H9 (cell line): ENCODE results near the gene COL23A1. TPM values are rescaled to one million over a fixed set of nuclear protein-coding genes. Genes with fewer than 3 reads are reported as not detected.

Experiments
- DNase-seq: peaks from one replicate; pipeline ENCODE4 v3.0.0-alpha.2; 2017
- H2AFZ ChIP-seq: one replicate; pipeline ENCODE4 v1.6.1; 2013; ENCODE audit warnings: mild to moderate bottlenecking, low read length, control low read depth, moderate library complexity
- H2AK5ac ChIP-seq: 2 replicates; pipeline ENCODE4 v1.6.1; 2013; ENCODE audit warnings: low read length, control low read depth, mixed read lengths; ENCODE audit not compliant: insufficient read length
- H2BK120ac ChIP-seq: one replicate; pipeline ENCODE4 v1.6.1; 2013; ENCODE audit warnings: low read depth, mild to moderate bottlenecking, low read length, control low read depth, inconsistent platforms; ENCODE audit not compliant: poor library complexity, severe bottlenecking
- H2BK12ac ChIP-seq: 2 replicates; pipeline ENCODE4 v1.6.1; 2013; ENCODE audit warnings: low read length, control low read depth, mixed read lengths, low read depth; ENCODE audit not compliant: insufficient read length
- H2BK15ac ChIP-seq: 2 replicates; pipeline ENCODE4 v1.6.1; 2013; ENCODE audit warnings: low read depth, low read length, control low read depth
- H2BK20ac ChIP-seq: one replicate; pipeline ENCODE4 v1.6.1; 2013; ENCODE audit warnings: low read depth, mild to moderate bottlenecking, low read length, control low read depth, inconsistent platforms; ENCODE audit not compliant: poor library complexity, severe bottlenecking
- H2BK5ac ChIP-seq: 2 replicates; pipeline ENCODE4 v1.6.1; 2013; ENCODE audit warnings: low read length, control low read depth, mixed read lengths; ENCODE audit not compliant: insufficient read length
- H3K14ac ChIP-seq: 2 replicates; pipeline ENCODE4 v1.6.1; 2013; ENCODE audit warnings: low read length, control low read depth; ENCODE audit not compliant: insufficient read depth
- H3K18ac ChIP-seq: 2 replicates; pipeline ENCODE4 v1.6.1; 2013; ENCODE audit warnings: low read depth, mild to moderate bottlenecking, mixed read lengths, low read length, control low read depth; ENCODE audit not compliant: insufficient read length
- H3K23ac ChIP-seq: 2 replicates; pipeline ENCODE4 v1.6.1; 2013; ENCODE audit warnings: low read length, control low read depth, mixed read lengths, low read depth; ENCODE audit not compliant: insufficient read length
- H3K23me2 ChIP-seq: 2 replicates; pipeline ENCODE4 v1.6.1; 2013; ENCODE audit warnings: low read depth, mild to moderate bottlenecking, mixed read lengths, low read length, control low read depth; ENCODE audit not compliant: insufficient read length, poor library complexity, severe bottlenecking
- H3K27ac ChIP-seq: 2 replicates; pipeline ENCODE4 v1.5.1; 2013; ENCODE audit warnings: low read length, control low read depth, mixed read lengths, low read depth; ENCODE audit not compliant: insufficient read length
- H3K27me3 ChIP-seq: 2 replicates; pipeline ENCODE4 v1.6.1; 2013; ENCODE audit warnings: low read length, control low read depth, inconsistent platforms; ENCODE audit not compliant: insufficient read depth
- H3K4ac ChIP-seq: 2 replicates; pipeline ENCODE4 v1.6.1; 2013; ENCODE audit warnings: low read depth, mild to moderate bottlenecking, control low read depth, inconsistent platforms, low read length, moderate library complexity
- H3K4me1 ChIP-seq: 2 replicates; pipeline ENCODE4 v1.6.1; 2013; ENCODE audit warnings: low read length, control low read depth, inconsistent platforms; ENCODE audit not compliant: insufficient read depth
- H3K4me2 ChIP-seq: 2 replicates; pipeline ENCODE4 v1.6.1; 2013; ENCODE audit warnings: low read length, control low read depth, mixed read lengths; ENCODE audit not compliant: insufficient read length, insufficient read depth
- H3K56ac ChIP-seq: 2 replicates; pipeline ENCODE4 v1.6.1; 2013; ENCODE audit warnings: low read depth, mild to moderate bottlenecking, mixed read lengths, low read length, control low read depth; ENCODE audit not compliant: insufficient read length
- H3K79me1 ChIP-seq: 2 replicates; pipeline ENCODE4 v1.6.1; 2013; ENCODE audit warnings: low read depth, mild to moderate bottlenecking, moderate library complexity, low read length, control low read depth, inconsistent platforms; ENCODE audit not compliant: insufficient read depth, poor library complexity, severe bottlenecking
- H3K79me2 ChIP-seq: 2 replicates; pipeline ENCODE4 v1.6.1; 2013; ENCODE audit warnings: low read length, control low read depth, inconsistent platforms; ENCODE audit not compliant: insufficient read depth
- H3K9ac ChIP-seq: 2 replicates; pipeline ENCODE4 v1.6.1; 2013; ENCODE audit warnings: low read length, control low read depth, mixed read lengths; ENCODE audit not compliant: insufficient read length; ENCODE audit errors: extremely low read depth
- H3K9me3 ChIP-seq: one replicate; pipeline ENCODE4 v1.6.1; 2013; ENCODE audit warnings: low read depth, low read length, inconsistent platforms; ENCODE audit not compliant: control insufficient read depth
- H3T11ph ChIP-seq: one replicate; pipeline ENCODE4 v1.6.1; 2013; ENCODE audit warnings: mild to moderate bottlenecking, low read length, control low read depth, inconsistent platforms
- H4K20me1 ChIP-seq: one replicate; pipeline ENCODE4 v1.6.1; 2013; ENCODE audit not compliant: control insufficient read depth, insufficient read length, insufficient read depth
- H4K5ac ChIP-seq: 2 replicates; pipeline ENCODE4 v1.6.1; 2013; ENCODE audit warnings: low read depth, mild to moderate bottlenecking, mixed read lengths, low read length, control low read depth; ENCODE audit not compliant: insufficient read length
- H4K8ac ChIP-seq: replicated peaks from 2 replicates; pipeline ENCODE4 v1.6.1; 2013; ENCODE audit warnings: low read length, control low read depth, mixed read lengths, low read depth; ENCODE audit not compliant: insufficient read length
- H4K91ac ChIP-seq: 2 replicates; pipeline ENCODE4 v1.6.1; 2013; ENCODE audit warnings: low read depth, mild to moderate bottlenecking, moderate library complexity, mixed read lengths, low read length, control low read depth; ENCODE audit not compliant: insufficient read length
- H3K27ac Mint-ChIP-seq, 3 experiments: 2 replicates in 2 of 3; 3 replicates in 1 of 3; pipeline ENCODE4 v1.8.0; 2020 to 2021; ENCODE audit warnings: mixed read lengths in 3 of 3, mild to moderate bottlenecking in 1 of 3, moderate library complexity in 1 of 3
- H3K27me3 Mint-ChIP-seq: 2 replicates; pipeline ENCODE4 v1.8.0; 2021; ENCODE audit warnings: low read depth, mild to moderate bottlenecking, moderate library complexity, mixed read lengths
- H3K36me3 Mint-ChIP-seq, 3 experiments: 2 replicates in 2 of 3; 3 replicates in 1 of 3; pipeline ENCODE4 v1.8.0; 2020 to 2021; ENCODE audit warnings: low read depth in 3 of 3, mixed read lengths in 3 of 3; ENCODE audit not compliant: insufficient read depth in 1 of 3
- H3K4me1 Mint-ChIP-seq, 2 experiments: 2 replicates each; pipeline ENCODE4 v1.8.0; 2020; ENCODE audit warnings: mixed read lengths in 2 of 2
- H3K4me3 Mint-ChIP-seq, 2 experiments: 2 replicates in 1 of 2; 3 replicates in 1 of 2; pipeline ENCODE4 v1.8.0; 2020 to 2021; ENCODE audit warnings: mild to moderate bottlenecking in 2 of 2, mixed read lengths in 2 of 2, moderate library complexity in 1 of 2
- H3K9me3 Mint-ChIP-seq, 2 experiments: 2 replicates in 1 of 2; 3 replicates in 1 of 2; pipeline ENCODE4 v1.8.0; 2020; ENCODE audit warnings: mild to moderate bottlenecking in 2 of 2, mixed read lengths in 2 of 2, moderate library complexity in 1 of 2
- WGBS: extraction: QIAGEN DNeasy Blood & Tissue Kit; methylation state at CpG from one replicate; pipeline ENCODE4 v1.1.7; 2013; ENCODE audit warnings: missing lambda C conversion rate, low lambda C conversion rate, mixed read lengths; ENCODE audit not compliant: insufficient read length; ENCODE audit errors: extremely low coverage; 5-methylcytosine and 5-hydroxymethylcytosine counted together
- total RNA-seq: library from RNA; stranded (reverse); gene quantifications from 2 replicates; pipeline ENCODE4 v1.2.1, GENCODE V29; 2021
- TF ChIP-seq, protein P1 (sequence below): fragments of 200-600 bp; sonication (generic); conservative IDR thresholded peaks from 3 replicates; pipeline ENCODE4 v1.8.0; 2021; ENCODE audit warnings: antibody characterized with exemption, mild to moderate bottlenecking

Gene COL23A1
- total RNA-seq, 1 experiment from 2014 or later: 2.6 TPM

- H4K5ac ChIP-seq: no peak overlapping the region
- no peak overlapping the region for H2BK120ac ChIP-seq
- no peak overlapping the region for H2AFZ ChIP-seq
- H2BK20ac ChIP-seq: no peak overlapping the region
- H4K91ac ChIP-seq: no peak overlapping the region
- H3K23me2 ChIP-seq: no peaks in the 10 kb centered on the region
- Mint-ChIP-seq H3K27me3 (no peaks in the 10 kb centered on the region; the same call in none of the 2 replicates), H3K36me3 (no peaks in the 10 kb centered on the region; a peak in 1 of 7 replicates), H3K4me1 (peaks cover 6 to 10% of the 10 kb centered on the region in 2 experiments; a peak in 3 of 4 replicates), H3K27ac (no peak overlapping the region), H3K9me3 (peaks cover 2 to 3% of the 10 kb centered on the region in 2 experiments; a peak in 2 of 5 replicates), H3K4me3 (no peak overlapping the region)
- H3K18ac ChIP-seq: no peak overlapping the region
- no CpG with 5 or more reads among the region's 15 CpGs for WGBS
- no peaks in the 10 kb centered on the region for H3K79me2 ChIP-seq
- H3K27ac ChIP-seq: no peak overlapping the region
- H3K4me1 ChIP-seq: no peaks in the 10 kb centered on the region
- DNase-seq: no peak
- no peaks in the 10 kb centered on the region for H3K27me3 ChIP-seq
- no peaks in the 10 kb centered on the region for H4K20me1 ChIP-seq
- H2AK5ac ChIP-seq: no peak overlapping the region
- H4K8ac ChIP-seq: no peak overlapping the region
- H3K4me2 ChIP-seq: no peak overlapping the region
- H3K14ac ChIP-seq: no peak overlapping the region
- H3K23ac ChIP-seq: no peak overlapping the region
- no peak overlapping the region for H3K4ac ChIP-seq
- no peaks in the 10 kb centered on the region for H3K79me1 ChIP-seq
- H3T11ph ChIP-seq: no peak overlapping the region
- H2BK15ac ChIP-seq: no peak overlapping the region
- H3K56ac ChIP-seq: no peak overlapping the region
- no peak overlapping the region for H2BK12ac ChIP-seq
- no peak overlapping the region for H2BK5ac ChIP-seq
- no peak overlapping the region for H3K9ac ChIP-seq
- TF ChIP-seq, protein P1, sequence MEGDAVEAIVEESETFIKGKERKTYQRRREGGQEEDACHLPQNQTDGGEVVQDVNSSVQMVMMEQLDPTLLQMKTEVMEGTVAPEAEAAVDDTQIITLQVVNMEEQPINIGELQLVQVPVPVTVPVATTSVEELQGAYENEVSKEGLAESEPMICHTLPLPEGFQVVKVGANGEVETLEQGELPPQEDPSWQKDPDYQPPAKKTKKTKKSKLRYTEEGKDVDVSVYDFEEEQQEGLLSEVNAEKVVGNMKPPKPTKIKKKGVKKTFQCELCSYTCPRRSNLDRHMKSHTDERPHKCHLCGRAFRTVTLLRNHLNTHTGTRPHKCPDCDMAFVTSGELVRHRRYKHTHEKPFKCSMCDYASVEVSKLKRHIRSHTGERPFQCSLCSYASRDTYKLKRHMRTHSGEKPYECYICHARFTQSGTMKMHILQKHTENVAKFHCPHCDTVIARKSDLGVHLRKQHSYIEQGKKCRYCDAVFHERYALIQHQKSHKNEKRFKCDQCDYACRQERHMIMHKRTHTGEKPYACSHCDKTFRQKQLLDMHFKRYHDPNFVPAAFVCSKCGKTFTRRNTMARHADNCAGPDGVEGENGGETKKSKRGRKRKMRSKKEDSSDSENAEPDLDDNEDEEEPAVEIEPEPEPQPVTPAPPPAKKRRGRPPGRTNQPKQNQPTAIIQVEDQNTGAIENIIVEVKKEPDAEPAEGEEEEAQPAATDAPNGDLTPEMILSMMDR: no peak
- no peaks in the 10 kb centered on the region for H3K9me3 ChIP-seq
Measured at GRCh38 chr5:178301641-178302040, 288.6 kb downstream of the COL23A1 start.
